Measurements from ENCODE around the gene SNED1.

The SNED1 gene

DNA sequence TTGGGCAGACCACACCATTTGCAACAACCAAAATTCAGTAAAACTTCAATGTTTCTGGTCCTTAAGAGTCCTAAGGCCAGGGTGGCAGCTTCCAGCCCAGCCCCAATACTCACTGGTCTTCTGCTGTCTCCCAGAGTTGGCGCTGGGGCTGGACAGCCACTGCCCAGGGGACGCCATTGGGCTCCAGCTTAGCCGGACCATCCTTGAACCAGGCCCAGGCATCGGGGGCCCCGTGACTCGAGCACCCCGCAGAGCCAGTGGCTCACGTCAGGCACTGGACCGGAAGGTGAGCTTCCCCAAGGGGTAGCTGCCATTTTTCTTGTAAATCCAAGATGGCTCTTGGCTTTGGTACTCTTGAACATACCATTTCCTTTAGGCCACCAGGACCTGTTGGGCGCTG is 21.8 kb downstream of the SNED1 start:
- H3K9ac ChIP-seq (ENCODE audit: low read length): no peak overlapping the region
- no peaks in the 10 kb centered on the region for H3K27me3 ChIP-seq (ENCODE audit: control insufficient read depth, insufficient read depth, low read length)
- no peaks in the 10 kb centered on the region for H3K36me3 ChIP-seq (ENCODE audit: control insufficient read depth, insufficient read depth, low read length)

GRCh38 chr2:241020629-241021190 is 22.3 kb downstream of the SNED1 start:
- H3K27me3 ChIP-seq (ENCODE audit: control insufficient read depth, insufficient read depth, low read length): no peaks in the 10 kb centered on the region
- H3K36me3 ChIP-seq (ENCODE audit: control insufficient read depth, insufficient read depth, low read length): no peaks in the 10 kb centered on the region
- H3K9me3 ChIP-seq (ENCODE audit: control insufficient read depth, low read length): no peaks in the 10 kb centered on the region
- no peaks in the 10 kb centered on the region for H3K4me1 ChIP-seq (ENCODE audit: control insufficient read depth, insufficient read depth, low read length)
- H3K9ac ChIP-seq (ENCODE audit: low read length): no peak overlapping the region
- H3K4me3 ChIP-seq (ENCODE audit: low read length): no peak overlapping the region

More for the DNA sequence above, 21.8 kb downstream of the SNED1 start:
- no peaks in the 10 kb centered on the region for H3K4me1 ChIP-seq (ENCODE audit: control insufficient read depth, insufficient read depth, low read length)
- no peak overlapping the region for H3K4me3 ChIP-seq (ENCODE audit: low read length)
- no peaks in the 10 kb centered on the region for H3K9me3 ChIP-seq (ENCODE audit: control insufficient read depth, low read length)

- H3K9me3 ChIP-seq (ENCODE audit: control insufficient read depth, low read length): no peaks in the 10 kb centered on the region
- no peaks in the 10 kb centered on the region for H3K27me3 ChIP-seq (ENCODE audit: control insufficient read depth, insufficient read depth, low read length)
- H3K9ac ChIP-seq (ENCODE audit: low read length): no peak overlapping the region
- no peak overlapping the region for H3K4me3 ChIP-seq (ENCODE audit: low read length)
- H3K36me3 ChIP-seq (ENCODE audit: control insufficient read depth, insufficient read depth, low read length): no peaks in the 10 kb centered on the region
- H3K4me1 ChIP-seq (ENCODE audit: control insufficient read depth, insufficient read depth, low read length): no peaks in the 10 kb centered on the region
These were observed 27.2 kb downstream of the SNED1 start for GRCh38 chr2:241025639-241026038.

- no peaks in the 10 kb centered on the region for H3K27me3 ChIP-seq (ENCODE audit: control insufficient read depth, insufficient read depth, low read length)
- H3K9ac ChIP-seq (ENCODE audit: low read length): no peak overlapping the region
- H3K36me3 ChIP-seq (ENCODE audit: control insufficient read depth, insufficient read depth, low read length): no peaks in the 10 kb centered on the region
- H3K9me3 ChIP-seq (ENCODE audit: control insufficient read depth, low read length): no peaks in the 10 kb centered on the region
- H3K4me1 ChIP-seq (ENCODE audit: control insufficient read depth, insufficient read depth, low read length): no peaks in the 10 kb centered on the region
- no peak overlapping the region for H3K4me3 ChIP-seq (ENCODE audit: low read length)
These were observed 31.3 kb downstream of the SNED1 start for GRCh38 chr2:241029599-241030332.

- H3K4me3 ChIP-seq (ENCODE audit: low read length): no peak overlapping the region
- no peaks in the 10 kb centered on the region for H3K4me1 ChIP-seq (ENCODE audit: control insufficient read depth, insufficient read depth, low read length)
- no peak overlapping the region for H3K9ac ChIP-seq (ENCODE audit: low read length)
- H3K36me3 ChIP-seq (ENCODE audit: control insufficient read depth, insufficient read depth, low read length): no peaks in the 10 kb centered on the region
- no peaks in the 10 kb centered on the region for H3K27me3 ChIP-seq (ENCODE audit: control insufficient read depth, insufficient read depth, low read length)
- H3K9me3 ChIP-seq (ENCODE audit: control insufficient read depth, low read length): no peaks in the 10 kb centered on the region
These were observed 31.9 kb downstream of the SNED1 start for GRCh38 chr2:241030333-241030680.

DNA sequence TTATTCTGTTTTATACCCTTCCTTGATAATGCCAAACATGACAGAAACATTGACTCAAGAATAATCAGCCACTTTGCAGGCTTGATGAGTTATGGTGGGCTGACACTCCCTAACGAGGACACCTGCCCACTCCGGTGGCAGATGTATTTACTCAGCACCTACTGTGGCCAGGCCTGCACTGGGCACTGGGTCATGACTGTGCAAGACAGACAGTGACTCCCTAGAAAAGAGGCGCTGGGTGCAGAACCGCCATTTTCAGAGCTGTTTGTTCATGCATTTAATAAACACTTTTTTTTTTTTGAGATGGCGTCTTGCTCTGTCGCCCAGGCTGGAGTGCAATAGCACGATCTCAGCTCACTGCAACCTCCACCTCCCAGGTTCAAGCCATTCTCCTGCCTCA is 32.5 kb downstream of the SNED1 start:
- Histone ChIP-seq H3K36me3 (ENCODE audit: control insufficient read depth, insufficient read depth, low read length) (no peaks in the 10 kb centered on the region), H3K4me3 (ENCODE audit: low read length) (no peak overlapping the region), H3K9me3 (ENCODE audit: control insufficient read depth, low read length) (no peaks in the 10 kb centered on the region), H3K9ac (ENCODE audit: low read length) (no peak overlapping the region), H3K4me1 (ENCODE audit: control insufficient read depth, insufficient read depth, low read length) (no peaks in the 10 kb centered on the region), H3K27me3 (ENCODE audit: control insufficient read depth, insufficient read depth, low read length) (no peaks in the 10 kb centered on the region)

DNA sequence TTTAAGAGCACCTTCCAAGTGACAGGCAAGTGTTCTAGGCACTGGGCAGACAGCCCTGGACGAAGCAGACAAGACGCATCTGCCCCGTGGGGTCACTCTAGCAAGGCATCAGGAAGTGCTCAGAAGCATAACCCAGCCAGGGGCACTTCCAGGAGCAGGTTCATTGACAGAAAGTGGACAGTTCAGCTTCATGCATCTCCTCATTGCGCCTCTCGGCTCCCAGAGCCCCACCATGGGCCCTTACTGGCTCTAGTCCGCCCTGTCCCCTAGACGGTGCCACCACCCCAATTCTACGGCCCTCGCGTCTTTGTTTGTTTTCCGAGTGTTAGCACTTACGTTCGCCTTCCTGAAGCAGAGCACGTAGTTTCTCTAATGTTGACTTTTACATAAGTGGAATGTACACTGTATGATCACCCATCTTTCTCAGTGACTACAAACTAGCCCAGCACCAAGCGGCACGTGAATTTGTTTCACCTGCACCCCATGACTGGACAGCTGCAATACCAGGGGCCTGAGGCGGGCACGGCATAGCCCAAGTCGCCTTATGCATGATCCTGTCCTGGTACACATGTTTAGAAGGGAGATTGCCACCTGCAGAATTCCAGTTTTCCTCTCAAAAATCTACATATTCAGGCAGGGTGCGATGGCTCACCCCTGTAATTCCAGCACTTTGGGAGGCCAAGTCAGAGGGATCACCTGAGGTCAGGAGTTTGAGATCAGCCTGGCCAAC is 33.2 kb downstream of the SNED1 start:
- Histone ChIP-seq H3K9me3 (ENCODE audit: control insufficient read depth, low read length) (no peaks in the 10 kb centered on the region), H3K27me3 (ENCODE audit: control insufficient read depth, insufficient read depth, low read length) (peaks cover 5% of the 10 kb centered on the region), H3K4me1 (ENCODE audit: control insufficient read depth, insufficient read depth, low read length) (peaks cover 4% of the 10 kb centered on the region), H3K9ac (ENCODE audit: low read length) (no peak overlapping the region), H3K36me3 (ENCODE audit: control insufficient read depth, insufficient read depth, low read length) (no peaks in the 10 kb centered on the region), H3K4me3 (ENCODE audit: low read length) (no peak overlapping the region)

GRCh38 chr2:241033336-241033987 is 35.0 kb downstream of the SNED1 start:
- Histone ChIP-seq H3K9ac (ENCODE audit: low read length) (no peak overlapping the region), H3K36me3 (ENCODE audit: control insufficient read depth, insufficient read depth, low read length) (no peaks in the 10 kb centered on the region), H3K9me3 (ENCODE audit: control insufficient read depth, low read length) (no peaks in the 10 kb centered on the region)

DNA sequence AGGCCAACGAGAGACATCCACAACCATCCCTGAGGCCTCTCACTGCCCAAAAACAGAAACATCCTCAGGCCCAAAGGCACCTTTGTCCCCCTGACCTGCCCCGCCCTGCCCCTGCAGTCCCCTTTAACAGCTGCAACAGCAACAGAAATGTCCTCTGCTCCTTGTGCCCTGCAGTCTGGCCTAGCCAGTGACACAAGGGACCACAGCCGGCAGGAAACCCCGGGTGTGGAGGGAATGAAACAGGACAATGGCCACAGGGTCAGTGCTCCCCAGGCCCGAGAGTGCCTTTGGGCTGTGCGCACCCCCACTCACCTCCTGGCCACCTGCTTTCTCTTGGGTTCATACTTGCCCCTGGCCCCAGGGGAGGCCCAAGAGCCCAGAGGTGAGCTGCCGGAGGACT is 35.6 kb downstream of the SNED1 start:
- peaks cover 12% of the 10 kb centered on the region for H3K27me3 ChIP-seq (ENCODE audit: control insufficient read depth, insufficient read depth, low read length)
- H3K9me3 ChIP-seq (ENCODE audit: control insufficient read depth, low read length): no peaks in the 10 kb centered on the region
- H3K4me3 ChIP-seq (ENCODE audit: low read length): no peak overlapping the region
- no peak overlapping the region for H3K9ac ChIP-seq (ENCODE audit: low read length)
- peaks cover 13% of the 10 kb centered on the region for H3K4me1 ChIP-seq (ENCODE audit: control insufficient read depth, insufficient read depth, low read length)
- no peaks in the 10 kb centered on the region for H3K36me3 ChIP-seq (ENCODE audit: control insufficient read depth, insufficient read depth, low read length)

More at GRCh38 chr2:241033336-241033987, 35.0 kb downstream of the SNED1 start:
- Histone ChIP-seq H3K4me3 (ENCODE audit: low read length) (no peak overlapping the region), H3K27me3 (ENCODE audit: control insufficient read depth, insufficient read depth, low read length) (peaks cover 12% of the 10 kb centered on the region), H3K4me1 (ENCODE audit: control insufficient read depth, insufficient read depth, low read length) (peaks cover 13% of the 10 kb centered on the region)

GRCh38 chr2:241034490-241035141 is 36.2 kb downstream of the SNED1 start:
- H3K9me3 ChIP-seq (ENCODE audit: control insufficient read depth, low read length): no peaks in the 10 kb centered on the region
- H3K36me3 ChIP-seq (ENCODE audit: control insufficient read depth, insufficient read depth, low read length): no peaks in the 10 kb centered on the region
- peaks cover 12% of the 10 kb centered on the region for H3K27me3 ChIP-seq (ENCODE audit: control insufficient read depth, insufficient read depth, low read length)
- H3K4me1 ChIP-seq (ENCODE audit: control insufficient read depth, insufficient read depth, low read length): peaks cover 13% of the 10 kb centered on the region
- H3K9ac ChIP-seq (ENCODE audit: low read length): no peak overlapping the region
- no peak overlapping the region for H3K4me3 ChIP-seq (ENCODE audit: low read length)

DNA sequence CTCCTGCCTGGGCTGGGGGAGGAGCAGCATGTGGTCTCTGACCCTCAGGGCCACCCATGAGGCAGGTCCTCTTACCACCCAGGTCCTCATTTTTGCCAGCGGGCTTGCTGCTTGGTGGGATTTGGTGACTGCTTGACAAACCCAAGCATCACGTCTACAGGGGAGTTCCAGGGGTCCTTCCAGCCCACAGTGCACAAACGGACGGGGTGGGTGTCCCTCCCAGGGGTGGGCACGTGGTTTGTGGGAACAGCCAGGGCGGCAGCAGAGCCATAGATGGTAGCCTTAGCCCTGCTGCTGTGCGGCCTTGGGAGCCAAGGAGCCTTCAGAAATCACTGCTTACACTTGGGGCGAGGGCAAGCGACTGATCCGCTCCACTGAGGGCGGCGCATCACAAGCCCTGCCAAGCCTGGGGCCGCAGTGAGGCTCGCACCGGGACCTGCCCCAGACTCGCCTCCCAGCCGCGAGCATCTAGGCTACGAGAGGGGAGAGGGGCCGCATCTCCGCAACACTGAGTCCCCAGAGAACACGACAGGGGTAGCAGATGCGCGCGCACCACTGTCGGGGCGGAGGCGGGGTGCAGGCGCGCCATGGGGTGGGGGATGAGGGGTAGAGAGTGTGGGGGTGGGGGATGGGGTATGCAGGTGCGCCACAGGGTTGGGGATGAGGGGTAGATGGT is 36.9 kb downstream of the SNED1 start:
- H3K4me1 ChIP-seq (ENCODE audit: control insufficient read depth, insufficient read depth, low read length): peaks cover 13% of the 10 kb centered on the region
- peaks cover 12% of the 10 kb centered on the region for H3K27me3 ChIP-seq (ENCODE audit: control insufficient read depth, insufficient read depth, low read length)
- no peak overlapping the region for H3K9ac ChIP-seq (ENCODE audit: low read length)
- no peak overlapping the region for H3K4me3 ChIP-seq (ENCODE audit: low read length)
- H3K9me3 ChIP-seq (ENCODE audit: control insufficient read depth, low read length): no peaks in the 10 kb centered on the region
- H3K36me3 ChIP-seq (ENCODE audit: control insufficient read depth, insufficient read depth, low read length): no peaks in the 10 kb centered on the region
